GM18870 (cell line): ENCODE results near the gene MSANTD7.
A peak's percentile ranks its signal among the peaks of the same experiment; 100 is the strongest.
"Not testable (repeated sequence)": the region's sequence is repeated elsewhere in the genome, so short reads cannot be mapped to it uniquely, and the experiment has no call there.

Source experiments
- ATAC-seq: cut with Tn5 transposase; IDR thresholded peaks from one replicate; pipeline ENCODE4 v1.9.1; 2021; ENCODE audit warnings: moderate library complexity; ENCODE audit not compliant: unreplicated experiment

The MSANTD7 gene

DNA sequence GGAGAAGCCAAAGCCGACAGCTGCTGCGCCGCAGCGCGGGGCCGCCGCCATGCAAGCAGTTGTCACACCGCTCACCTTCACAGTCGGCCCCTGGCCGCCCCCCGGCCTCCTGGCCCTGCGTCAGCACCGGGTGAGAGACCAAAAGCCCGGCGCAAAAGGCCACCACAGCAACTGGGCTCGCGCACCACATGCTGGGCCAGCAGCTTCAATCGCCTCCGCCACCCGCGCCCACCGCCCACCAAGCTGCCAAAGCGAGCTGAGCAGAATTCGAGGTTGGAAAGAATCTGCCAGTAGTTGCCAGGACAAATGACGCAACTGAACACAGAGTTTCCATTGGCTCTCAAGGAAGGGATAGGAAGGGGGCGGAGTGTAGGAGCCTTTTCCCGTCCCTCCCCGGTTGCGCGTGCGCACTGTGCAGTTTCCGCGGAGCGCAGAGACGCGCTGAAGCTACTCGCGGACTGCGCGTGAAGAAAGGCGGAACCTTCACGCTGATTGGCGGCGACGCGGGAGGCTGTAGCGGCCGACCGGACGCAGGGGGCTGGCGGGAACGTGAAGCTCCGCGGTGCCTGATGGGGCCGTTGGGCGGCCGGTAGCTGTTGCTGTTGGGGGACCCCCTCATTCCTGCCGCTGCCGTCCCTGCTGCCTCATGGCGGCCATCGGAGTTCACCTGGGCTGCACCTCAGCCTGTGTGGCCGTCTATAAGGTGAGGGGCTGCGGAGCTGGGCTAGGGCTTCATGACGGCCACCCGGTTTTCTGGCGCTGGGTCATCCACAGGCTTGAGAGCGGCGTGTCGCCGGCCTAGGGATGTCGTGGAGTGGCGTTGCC is at the start of gene MSANTD7, which contains the start of the genes CDNF and HSPA14:
TSS of gene MSANTD7 (plus strand) at position 550 of the 825 bp plus-strand sequence. CDS start 3,979 bp downstream, outside the sequence.
TSS of gene CDNF (minus strand) at position 281 of the 825 bp plus-strand sequence. CDS start at position 190, 91 bp downstream.
TSS of gene HSPA14 (plus strand) at position 550 of the 825 bp plus-strand sequence. CDS start at position 647, 97 bp downstream.
- ATAC-seq: peak; percentile 91

DNA sequence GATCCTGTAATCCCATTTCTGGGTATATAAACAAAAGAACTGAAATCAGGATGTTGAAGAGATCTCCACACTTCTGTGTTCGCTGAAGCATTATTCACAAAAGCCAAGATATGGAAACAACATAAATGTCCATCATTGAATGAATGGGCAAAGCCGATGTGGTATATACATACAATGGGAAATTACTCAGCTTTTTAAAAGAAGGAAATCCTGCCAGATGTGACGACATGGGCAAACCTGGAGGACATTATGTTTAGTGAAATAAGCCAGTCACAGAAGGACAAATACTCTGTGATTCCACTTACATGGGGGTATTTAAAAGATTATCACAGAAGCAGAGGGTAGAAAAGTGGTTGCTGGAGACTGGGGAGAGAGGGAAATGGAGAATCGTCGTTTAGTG is 39.5 kb upstream of the MSANTD7 start:
- ATAC-seq: no peak

- ATAC-seq: no peak
Observed at GRCh38 chr10:14800397-14800796, 37.7 kb upstream of the MSANTD7 start.

GRCh38 chr10:14801723-14802122 is 36.4 kb upstream of the MSANTD7 start:
- no peak for ATAC-seq

DNA sequence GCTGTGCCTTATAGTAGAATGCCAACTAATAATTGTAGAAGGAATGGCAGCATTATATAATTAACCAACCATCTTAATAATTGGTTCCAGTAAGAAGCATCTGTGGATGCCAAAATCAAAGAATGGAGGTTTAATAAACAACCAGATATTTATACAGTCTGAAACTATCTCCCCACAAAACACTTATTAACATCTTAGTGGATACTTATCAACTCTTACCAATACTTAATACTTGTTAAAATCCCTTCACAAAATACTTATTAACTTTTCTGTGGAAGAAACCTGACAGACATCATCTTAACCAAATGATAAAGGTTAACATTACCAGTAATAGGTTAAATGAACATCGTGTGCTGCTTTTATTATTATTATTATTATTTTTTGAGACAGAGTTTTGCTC is 34.3 kb upstream of the MSANTD7 start:
- no peak for ATAC-seq

DNA sequence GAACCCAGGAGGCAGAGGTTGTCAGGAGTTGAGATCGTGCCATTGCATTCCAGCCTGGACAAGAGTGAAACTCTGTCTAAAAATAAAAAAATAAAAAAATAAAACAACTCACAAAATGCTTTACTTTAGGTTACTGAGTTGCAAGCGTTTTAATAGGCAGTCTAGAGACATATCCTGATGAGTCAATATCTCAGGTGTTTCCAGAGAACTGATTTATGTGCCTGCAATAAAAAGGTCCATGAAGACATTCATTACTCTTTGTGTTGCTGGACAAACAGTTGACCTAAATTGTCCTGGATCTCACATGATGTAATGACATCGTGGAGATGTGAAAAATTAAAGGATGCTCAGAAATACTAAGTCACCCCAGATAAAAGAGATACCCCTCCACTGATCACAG is 31.8 kb upstream of the MSANTD7 start:
- no peak for ATAC-seq

DNA sequence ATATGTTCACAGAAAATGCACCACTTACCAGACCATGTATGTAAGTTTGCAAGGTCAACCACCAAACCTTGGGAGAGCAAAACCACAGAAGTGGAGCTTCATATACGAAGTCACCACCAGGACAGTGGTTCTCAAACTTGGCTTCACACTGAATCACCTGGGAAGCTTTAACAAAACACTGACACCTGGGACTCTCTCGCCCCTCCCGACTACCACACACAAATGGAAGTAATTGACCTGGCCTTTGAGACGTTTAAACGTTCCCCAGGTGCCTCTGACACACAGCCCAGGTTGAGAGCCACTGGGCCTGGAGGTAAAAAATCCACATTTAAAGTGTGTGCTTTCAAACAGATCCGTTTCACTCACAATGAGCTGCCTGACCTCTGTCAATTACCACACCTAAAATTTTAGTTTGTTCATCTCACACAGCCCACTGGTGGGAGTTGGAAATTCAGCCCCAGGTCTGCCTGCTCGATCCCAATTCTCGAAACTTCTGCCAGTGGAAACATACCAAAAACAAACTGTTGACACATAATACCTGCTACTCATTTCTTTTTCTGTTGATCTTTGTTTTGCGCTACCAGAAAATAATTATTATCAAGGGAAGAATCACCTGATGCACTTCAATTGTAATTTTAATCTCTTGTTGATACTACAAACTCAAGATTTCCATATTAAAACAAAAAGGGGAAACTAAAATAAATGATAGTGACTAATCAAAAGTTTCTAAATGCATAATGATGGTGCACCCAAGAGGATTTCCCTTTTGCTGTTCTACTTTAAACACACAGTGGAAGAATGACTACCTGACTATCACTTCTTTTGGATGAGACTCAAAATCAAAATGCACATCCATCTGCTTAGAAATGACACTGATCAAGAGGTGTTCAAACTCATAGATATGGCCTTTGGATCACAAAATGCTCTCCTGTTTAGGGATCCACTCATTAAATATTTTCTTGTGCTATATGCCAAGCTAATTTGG is 26.8 kb upstream of the MSANTD7 start:
- no peak for ATAC-seq

GRCh38 chr10:14812271-14812670 is 25.8 kb upstream of the MSANTD7 start:
- ATAC-seq: no peak

DNA sequence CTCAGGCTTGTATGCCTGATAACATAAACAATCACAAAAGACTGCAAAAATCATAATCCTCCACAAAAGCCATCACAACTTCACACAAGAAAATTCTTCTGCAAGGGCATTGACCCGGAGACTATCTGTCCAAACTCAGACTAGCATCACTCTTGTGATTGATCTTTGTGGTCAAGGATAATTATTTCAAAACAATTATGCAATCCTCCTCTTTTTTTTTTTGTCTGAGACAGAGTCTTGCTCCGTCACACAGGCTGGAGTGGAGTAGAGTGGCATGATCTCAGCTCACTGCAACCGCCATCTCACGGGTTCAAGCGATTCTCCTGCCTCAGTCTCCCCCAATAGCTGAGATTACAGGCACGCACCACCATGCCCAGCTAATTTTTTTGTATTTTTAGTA is 22.4 kb upstream of the MSANTD7 start:
- no peak for ATAC-seq

GRCh38 chr10:14816717-14817116 is 21.4 kb upstream of the MSANTD7 start:
- not testable (repeated sequence) for ATAC-seq

- no peak for ATAC-seq
Observed at GRCh38 chr10:14820010-14820774, 17.9 kb upstream of the MSANTD7 start.

GRCh38 chr10:14820775-14821154 is 17.3 kb upstream of the MSANTD7 start:
- no peak for ATAC-seq

- ATAC-seq: no peak
Observed at GRCh38 chr10:14821635-14822375, 16.3 kb upstream of the MSANTD7 start.

DNA sequence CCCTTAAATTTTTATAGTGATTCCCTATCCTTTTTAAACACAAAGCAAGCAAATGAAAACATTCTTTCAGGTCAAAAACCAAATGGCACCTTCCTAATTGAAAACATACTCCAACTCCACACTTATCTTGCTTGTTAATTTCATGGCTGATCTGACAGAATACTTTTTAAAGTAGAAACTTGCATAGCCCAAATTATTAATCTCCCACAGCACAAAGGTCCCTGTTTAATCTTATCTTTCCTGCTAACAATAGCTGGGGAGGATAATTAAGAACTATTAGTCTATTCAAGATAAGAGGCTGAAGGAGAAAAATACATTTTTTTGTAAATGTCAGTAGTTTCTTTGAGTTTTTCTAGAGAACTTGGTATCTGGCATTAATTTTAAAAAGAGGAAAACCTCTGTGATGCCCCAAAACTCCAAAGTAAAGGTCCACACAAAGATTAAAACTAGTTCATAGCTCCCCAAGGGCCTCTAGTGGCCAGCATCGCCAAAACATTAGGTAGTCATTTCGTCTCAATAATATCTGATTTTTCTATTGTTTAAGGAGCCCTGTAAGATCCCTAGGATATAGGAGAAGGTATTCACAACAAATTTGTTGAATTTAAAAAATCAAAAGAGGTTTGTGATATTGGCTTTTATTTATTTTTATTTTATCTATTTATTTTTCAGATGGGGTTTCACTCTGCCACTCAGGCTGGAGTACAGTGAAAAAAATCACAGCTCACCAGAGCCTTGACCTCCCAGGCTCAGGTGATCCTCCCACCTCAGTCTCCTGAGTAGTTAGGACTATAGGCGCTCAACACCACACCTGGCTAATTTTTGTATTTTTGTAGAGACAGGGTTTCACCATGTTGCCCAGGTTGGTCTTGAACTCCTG is 15.0 kb upstream of the MSANTD7 start:
- no peak for ATAC-seq

GRCh38 chr10:14823966-14824365 is 14.1 kb upstream of the MSANTD7 start:
- no peak for ATAC-seq

DNA sequence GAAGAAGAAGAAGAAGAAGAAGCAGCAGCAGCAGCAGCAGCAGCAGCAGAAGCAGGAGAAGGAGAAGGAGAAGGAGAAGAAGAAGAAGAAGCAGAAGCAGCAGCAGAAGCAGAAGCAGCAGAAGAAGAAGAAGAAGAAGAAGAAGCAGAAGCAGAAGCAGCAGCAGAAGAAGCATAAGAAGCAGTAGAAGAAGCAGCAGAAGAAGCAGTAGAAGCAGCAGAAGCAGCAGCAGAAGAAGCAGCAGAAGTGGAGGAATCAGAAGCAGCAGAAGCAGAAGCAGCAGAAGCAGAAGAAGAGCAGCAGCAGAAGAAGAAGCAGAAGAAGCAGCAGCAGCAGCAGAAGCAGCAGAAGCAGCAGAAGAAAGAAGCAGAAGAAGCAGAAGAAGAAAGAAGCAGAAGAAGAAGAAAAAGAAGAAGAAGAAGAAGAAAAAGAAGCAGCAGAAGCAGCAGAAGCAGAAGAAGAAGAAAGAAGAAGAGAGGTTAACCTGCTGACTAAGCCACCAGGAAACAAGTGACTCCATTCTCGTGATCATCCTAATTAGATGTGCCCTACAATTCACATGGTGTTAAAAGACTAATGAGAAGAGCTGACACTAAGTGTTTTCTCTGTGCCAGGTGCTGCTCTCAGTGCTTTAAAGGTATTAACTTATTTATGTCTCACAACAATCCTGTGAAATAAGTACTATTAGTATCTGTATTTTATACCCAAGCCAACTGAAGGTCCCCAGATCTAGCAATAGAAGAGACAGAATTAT is 11.9 kb upstream of the MSANTD7 start:
- no peak for ATAC-seq

GRCh38 chr10:14833106-14833505 is 5.0 kb upstream of the MSANTD7 start:
- ATAC-seq: no peak

DNA sequence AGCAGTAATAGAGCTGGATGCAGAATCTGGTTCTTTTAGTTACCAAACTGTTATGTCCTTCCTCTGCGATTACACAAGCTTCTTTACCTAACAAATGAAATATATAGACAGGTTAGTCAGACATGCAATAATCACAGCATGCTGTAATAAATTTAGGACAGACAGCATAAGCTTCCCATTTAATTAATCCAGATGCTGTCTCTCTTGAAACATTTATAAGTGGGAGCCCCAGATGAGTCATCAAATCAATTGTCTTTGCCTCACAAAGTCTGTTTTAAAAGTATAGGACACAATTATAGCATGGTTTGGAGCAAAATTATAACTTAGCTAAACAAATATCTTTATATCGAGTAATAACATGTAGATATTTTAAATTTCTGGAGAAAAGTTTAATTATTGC is 1.9 kb upstream of the MSANTD7 start:
- no peak for ATAC-seq
